ENCODE data around the gene APOH. TPM values are rescaled to one million over a fixed set of nuclear protein-coding genes. Genes with fewer than 3 reads are reported as not detected.

The APOH gene
- total and polyA plus RNA-seq, 2 of the 13 experiments (the other 11 are each of a cell fraction or from before 2014, with no cell fraction given) = 4,846 to 5,748 TPM

- TF ChIP-seq, protein P1, sequence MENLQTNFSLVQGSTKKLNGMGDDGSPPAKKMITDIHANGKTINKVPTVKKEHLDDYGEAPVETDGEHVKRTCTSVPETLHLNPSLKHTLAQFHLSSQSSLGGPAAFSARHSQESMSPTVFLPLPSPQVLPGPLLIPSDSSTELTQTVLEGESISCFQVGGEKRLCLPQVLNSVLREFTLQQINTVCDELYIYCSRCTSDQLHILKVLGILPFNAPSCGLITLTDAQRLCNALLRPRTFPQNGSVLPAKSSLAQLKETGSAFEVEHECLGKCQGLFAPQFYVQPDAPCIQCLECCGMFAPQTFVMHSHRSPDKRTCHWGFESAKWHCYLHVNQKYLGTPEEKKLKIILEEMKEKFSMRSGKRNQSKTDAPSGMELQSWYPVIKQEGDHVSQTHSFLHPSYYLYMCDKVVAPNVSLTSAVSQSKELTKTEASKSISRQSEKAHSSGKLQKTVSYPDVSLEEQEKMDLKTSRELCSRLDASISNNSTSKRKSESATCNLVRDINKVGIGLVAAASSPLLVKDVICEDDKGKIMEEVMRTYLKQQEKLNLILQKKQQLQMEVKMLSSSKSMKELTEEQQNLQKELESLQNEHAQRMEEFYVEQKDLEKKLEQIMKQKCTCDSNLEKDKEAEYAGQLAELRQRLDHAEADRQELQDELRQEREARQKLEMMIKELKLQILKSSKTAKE (CRISPR knock-in tag; IDR thresholded peaks at IDR 0.05; ENCODE audit: borderline replicate concordance) = peak; percentile 53; the same call in 1 of the 2 replicates
- peak; percentile 57; the same call in 1 of the 2 replicates for TF ChIP-seq ZNF75D (CRISPR knock-in tag; IDR thresholded peaks at IDR 0.05; ENCODE audit: borderline replicate concordance)
- TF ChIP-seq POLR2G (IDR thresholded peaks at IDR 0.05; ENCODE audit: low read depth, low read length) = peak; percentile 40; the same call in 1 of the 2 replicates
- TF ChIP-seq PTBP1 (IDR thresholded peaks at IDR 0.05; ENCODE audit: low read depth, low read length, poor library complexity, severe bottlenecking) = no peak
- TF ChIP-seq ARNT (IDR thresholded peaks at IDR 0.05) = no peak
- no peak for TF ChIP-seq JUND (CRISPR knock-in tag; IDR thresholded peaks at IDR 0.05)
- no peak for TF ChIP-seq JUNB (CRISPR knock-in tag; IDR thresholded peaks at IDR 0.05; ENCODE audit: borderline replicate concordance)
- no peak for TF ChIP-seq PCBP2 (optimal IDR thresholded peaks at IDR 0.05; ENCODE audit: low read depth, low read length, poor library complexity, severe bottlenecking)
- TF ChIP-seq MTA1 (CRISPR knock-in tag; IDR thresholded peaks at IDR 0.05; ENCODE audit: borderline replicate concordance) = 0 out of 2 replicates have a peak, but pooled peaks have one; percentile 53
- TF ChIP-seq PRMT3 (CRISPR knock-in tag; IDR thresholded peaks at IDR 0.05; ENCODE audit: borderline replicate concordance, low read depth) = no peak
- TF ChIP-seq, protein P2, sequence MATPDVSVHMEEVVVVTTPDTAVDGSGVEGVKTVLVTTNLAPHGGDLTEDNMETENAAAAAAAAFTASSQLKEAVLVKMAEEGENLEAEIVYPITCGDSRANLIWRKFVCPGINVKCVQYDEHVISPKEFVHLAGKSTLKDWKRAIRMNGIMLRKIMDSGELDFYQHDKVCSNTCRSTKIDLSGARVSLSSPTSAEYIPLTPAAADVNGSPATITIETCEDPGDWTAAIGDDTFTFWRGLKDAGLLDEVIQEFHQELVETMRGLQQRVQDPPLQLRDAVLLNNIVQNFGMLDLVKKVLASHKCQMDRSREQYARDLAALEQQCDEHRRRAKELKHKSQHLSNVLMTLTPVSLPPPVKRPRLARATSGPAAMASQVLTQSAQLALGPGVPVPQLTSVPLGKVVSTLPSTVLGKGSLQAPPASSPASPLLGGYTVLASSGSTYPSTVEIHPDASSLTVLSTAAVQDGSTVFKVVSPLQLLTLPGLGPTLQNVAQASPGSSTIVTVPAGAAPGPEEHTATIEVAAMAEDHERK (CRISPR knock-in tag; IDR thresholded peaks at IDR 0.05; ENCODE audit: low read depth) = no peak
- TF ChIP-seq, protein P3, sequence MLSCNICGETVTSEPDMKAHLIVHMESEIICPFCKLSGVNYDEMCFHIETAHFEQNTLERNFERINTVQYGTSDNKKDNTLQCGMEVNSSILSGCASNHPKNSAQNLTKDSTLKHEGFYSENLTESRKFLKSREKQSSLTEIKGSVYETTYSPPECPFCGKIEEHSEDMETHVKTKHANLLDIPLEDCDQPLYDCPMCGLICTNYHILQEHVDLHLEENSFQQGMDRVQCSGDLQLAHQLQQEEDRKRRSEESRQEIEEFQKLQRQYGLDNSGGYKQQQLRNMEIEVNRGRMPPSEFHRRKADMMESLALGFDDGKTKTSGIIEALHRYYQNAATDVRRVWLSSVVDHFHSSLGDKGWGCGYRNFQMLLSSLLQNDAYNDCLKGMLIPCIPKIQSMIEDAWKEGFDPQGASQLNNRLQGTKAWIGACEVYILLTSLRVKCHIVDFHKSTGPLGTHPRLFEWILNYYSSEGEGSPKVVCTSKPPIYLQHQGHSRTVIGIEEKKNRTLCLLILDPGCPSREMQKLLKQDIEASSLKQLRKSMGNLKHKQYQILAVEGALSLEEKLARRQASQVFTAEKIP (CRISPR knock-in tag; IDR thresholded peaks at IDR 0.05; ENCODE audit: borderline replicate concordance) = no peak
- TF ChIP-seq E2F1 (CRISPR knock-in tag; IDR thresholded peaks at IDR 0.05) = peak; percentile 63
- TF ChIP-seq SALL1 (CRISPR knock-in tag; IDR thresholded peaks at IDR 0.05) = peak; percentile 62
- TF ChIP-seq, protein P4, sequence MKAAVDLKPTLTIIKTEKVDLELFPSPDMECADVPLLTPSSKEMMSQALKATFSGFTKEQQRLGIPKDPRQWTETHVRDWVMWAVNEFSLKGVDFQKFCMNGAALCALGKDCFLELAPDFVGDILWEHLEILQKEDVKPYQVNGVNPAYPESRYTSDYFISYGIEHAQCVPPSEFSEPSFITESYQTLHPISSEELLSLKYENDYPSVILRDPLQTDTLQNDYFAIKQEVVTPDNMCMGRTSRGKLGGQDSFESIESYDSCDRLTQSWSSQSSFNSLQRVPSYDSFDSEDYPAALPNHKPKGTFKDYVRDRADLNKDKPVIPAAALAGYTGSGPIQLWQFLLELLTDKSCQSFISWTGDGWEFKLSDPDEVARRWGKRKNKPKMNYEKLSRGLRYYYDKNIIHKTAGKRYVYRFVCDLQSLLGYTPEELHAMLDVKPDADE (CRISPR knock-in tag; IDR thresholded peaks at IDR 0.05) = no peak
- peak; percentile 38; the same call in 1 of the 2 replicates for TF ChIP-seq KDM2A (CRISPR knock-in tag; IDR thresholded peaks at IDR 0.05; ENCODE audit: borderline replicate concordance, low read depth)
- TF ChIP-seq ZFP37 (CRISPR knock-in tag; IDR thresholded peaks at IDR 0.05; ENCODE audit: borderline replicate concordance) = no peak
- TF ChIP-seq, protein P5, sequence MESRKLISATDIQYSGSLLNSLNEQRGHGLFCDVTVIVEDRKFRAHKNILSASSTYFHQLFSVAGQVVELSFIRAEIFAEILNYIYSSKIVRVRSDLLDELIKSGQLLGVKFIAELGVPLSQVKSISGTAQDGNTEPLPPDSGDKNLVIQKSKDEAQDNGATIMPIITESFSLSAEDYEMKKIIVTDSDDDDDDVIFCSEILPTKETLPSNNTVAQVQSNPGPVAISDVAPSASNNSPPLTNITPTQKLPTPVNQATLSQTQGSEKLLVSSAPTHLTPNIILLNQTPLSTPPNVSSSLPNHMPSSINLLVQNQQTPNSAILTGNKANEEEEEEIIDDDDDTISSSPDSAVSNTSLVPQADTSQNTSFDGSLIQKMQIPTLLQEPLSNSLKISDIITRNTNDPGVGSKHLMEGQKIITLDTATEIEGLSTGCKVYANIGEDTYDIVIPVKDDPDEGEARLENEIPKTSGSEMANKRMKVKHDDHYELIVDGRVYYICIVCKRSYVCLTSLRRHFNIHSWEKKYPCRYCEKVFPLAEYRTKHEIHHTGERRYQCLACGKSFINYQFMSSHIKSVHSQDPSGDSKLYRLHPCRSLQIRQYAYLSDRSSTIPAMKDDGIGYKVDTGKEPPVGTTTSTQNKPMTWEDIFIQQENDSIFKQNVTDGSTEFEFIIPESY (CRISPR knock-in tag; IDR thresholded peaks at IDR 0.05) = no peak
Observed at GRCh38 chr17:66191593-66192377, 37.4 kb downstream of the APOH start, which contains the start of gene CEP112 (continued).

All from HepG2 (cell line).